Kidney (tissue), 14 donors: ENCODE results near the gene OAS2. TPM values are rescaled to one million over a fixed set of nuclear protein-coding genes. Genes with fewer than 3 reads are reported as not detected.

Experiments
- DNase-seq, 5 donors: peaks; one replicate each; pipeline ENCODE4 v3.0.0-alpha.2; 2013 to 2020
- FAIRE-seq: peaks from 2 replicates; lab custom pipeline; 2012; peaks lifted over from hg19 to GRCh38; lab: Jason Lieb, UNC
- H3K27ac ChIP-seq, 2 donors: one replicate each; pipeline ENCODE4 v1.7.0; 2013; ENCODE audit warnings: low read depth in 2 of 2, low read length in 2 of 2, inconsistent platforms in 1 of 2
- H3K27me3 ChIP-seq: one replicate; pipeline ENCODE4 v1.7.1; 2013; ENCODE audit warnings: low read length, inconsistent platforms; ENCODE audit not compliant: control insufficient read depth, insufficient read depth
- H3K36me3 ChIP-seq, 3 donors: one replicate each; pipeline versions ENCODE4 v1.7.0 to v1.7.1; 2013; ENCODE audit warnings: low read length in 3 of 3, control low read depth in 1 of 3, inconsistent platforms in 1 of 3; ENCODE audit not compliant: insufficient read depth in 3 of 3, control insufficient read depth in 2 of 3
- H3K4me1 ChIP-seq, 3 donors: one replicate each; pipeline versions ENCODE4 v1.7.0 to v1.7.1; 2013; ENCODE audit warnings: low read length in 3 of 3, inconsistent platforms in 1 of 3, low read depth in 1 of 3; ENCODE audit not compliant: control insufficient read depth in 2 of 3, insufficient read depth in 2 of 3
- H3K4me3 ChIP-seq, 3 donors: one replicate each; pipeline versions ENCODE4 v1.7.0 to v1.8.1; 2013; ENCODE audit warnings: low read length in 3 of 3, control low read depth in 1 of 3, inconsistent platforms in 1 of 3
- H3K9ac ChIP-seq, 3 donors: one replicate each; pipeline versions ENCODE4 v1.7.0 to v1.7.1; 2013; ENCODE audit warnings: low read length in 3 of 3, control low read depth in 1 of 3, inconsistent platforms in 1 of 3
- H3K9me3 ChIP-seq, 3 donors: one replicate each; pipeline versions ENCODE4 v1.7.0 to v1.7.1; 2013; ENCODE audit warnings: low read length in 3 of 3, control low read depth in 1 of 3, inconsistent platforms in 1 of 3; ENCODE audit not compliant: control insufficient read depth in 2 of 3, insufficient read depth in 1 of 3
- CTCF ChIP-seq: IDR thresholded peaks from 3 replicates; pipeline ENCODE4 v1.5.1; 2012; ENCODE audit warnings: mild to moderate bottlenecking, moderate library complexity, borderline replicate concordance; ENCODE audit not compliant: insufficient read depth; ENCODE audit errors: extremely low read depth
- intact Hi-C: fragments of 100-400 bp; cut with DNase I; formaldehyde crosslinking; loops from one replicate; pipeline ENCODE4 v1.11.1; 2022
- polyA plus RNA-seq: library from polyadenylated mRNA; stranded (reverse); fragments of 350-450 nt; fragmentation: Illumina TruSeq; extraction: RNeasy Lipid Tissue Mini Kit (QIAGEN cat#74804); gene quantifications from one replicate; pipeline ENCODE4 v1.2.3, GENCODE V29; 2014; ENCODE audit warnings: low read depth, low replicate concordance; ENCODE audit not compliant: insufficient read depth
- total RNA-seq: library from RNA; stranded (reverse); fragmentation: NEBNext Ultra II Directional; extraction: Animal tissue kit (Norgen Biotek cat#: 25700); gene quantifications from one replicate; pipeline ENCODE4 v1.2.1, GENCODE V29; 2021
- donor health status: control.
- donor health status: control.
- donor health status: control.
- donor health status: control.
- donor health status: control.
- donor health status: DM: yes; HTN: yes; CAD: no.
- donor health status: Normal renal cell carcinoma (clear cell type).

Gene OAS2
- total and polyA plus RNA-seq, 2 donors from 2014 or later = 5.0 to 11.7 TPM

GRCh38 chr12:113048716-113049127, 70.4 kb downstream of the OAS2 start:
- Histone ChIP-seq H3K4me3 (no peak overlapping the region), H3K36me3 (no peaks in the 10 kb centered on the region), H3K9me3 (no peaks in the 10 kb centered on the region), H3K4me1 (no peaks in the 10 kb centered on the region), H3K27ac (no peak overlapping the region), H3K27me3 (no peaks in the 10 kb centered on the region), H3K9ac (no peak overlapping the region)
- DNase-seq = peak in 4 of 5 donors; percentile 72 to 83 (median 76)
- TF ChIP-seq CTCF = peak; percentile 85
- intact Hi-C loops = no loop called here
- no peak for FAIRE-seq

GRCh38 chr12:113049976-113050742, 71.8 kb downstream of the OAS2 start:
- DNase-seq (peak; percentile 77 to 89 (median 84)), FAIRE-seq (no peak)
- H3K4me1 ChIP-seq = no peaks in the 10 kb centered on the region
- peak; percentile 29 for TF ChIP-seq CTCF
- no peak overlapping the region for H3K9ac ChIP-seq
- no peaks in the 10 kb centered on the region for H3K27me3 ChIP-seq
- H3K4me3 ChIP-seq = no peak overlapping the region
- no peaks in the 10 kb centered on the region for H3K36me3 ChIP-seq
- H3K9me3 ChIP-seq = no peaks in the 10 kb centered on the region
- intact Hi-C loops = no loop called here
- H3K27ac ChIP-seq = no peak overlapping the region

GRCh38 chr12:113050795-113051194, 72.5 kb downstream of the OAS2 start:
- Histone ChIP-seq H3K4me1 (no peaks in the 10 kb centered on the region), H3K4me3 (no peak overlapping the region), H3K9me3 (no peaks in the 10 kb centered on the region), H3K9ac (no peak overlapping the region), H3K36me3 (no peaks in the 10 kb centered on the region), H3K27me3 (no peaks in the 10 kb centered on the region), H3K27ac (no peak overlapping the region)
- DNase-seq (no peak), FAIRE-seq (no peak)
- TF ChIP-seq CTCF = no peak
- intact Hi-C loops = no loop called here
